Uterus (tissue), 2 donors: ENCODE data around the gene AOAH.

Experiments used
- POLR2A ChIP-seq, 2 donors: fragments of 450-650 bp; IDR thresholded peaks; one replicate each; pipeline ENCODE4 v1.6.1; 2016; ENCODE audit warnings: antibody characterized with exemption in 2 of 2, mild to moderate bottlenecking in 1 of 2, moderate library complexity in 1 of 2
- TF ChIP-seq, protein P1 (sequence below), 4 experiments: fragments of 200-600 bp in 2 of 4; fragments of 450-650 bp in 2 of 4; sonication (generic) in 2 of 4; IDR thresholded peaks; one replicate each; pipeline ENCODE4 v1.5.1; 2016 to 2019; ENCODE audit warnings: antibody characterized with exemption in 4 of 4, mild to moderate bottlenecking in 2 of 4, moderate library complexity in 1 of 4

DNA sequence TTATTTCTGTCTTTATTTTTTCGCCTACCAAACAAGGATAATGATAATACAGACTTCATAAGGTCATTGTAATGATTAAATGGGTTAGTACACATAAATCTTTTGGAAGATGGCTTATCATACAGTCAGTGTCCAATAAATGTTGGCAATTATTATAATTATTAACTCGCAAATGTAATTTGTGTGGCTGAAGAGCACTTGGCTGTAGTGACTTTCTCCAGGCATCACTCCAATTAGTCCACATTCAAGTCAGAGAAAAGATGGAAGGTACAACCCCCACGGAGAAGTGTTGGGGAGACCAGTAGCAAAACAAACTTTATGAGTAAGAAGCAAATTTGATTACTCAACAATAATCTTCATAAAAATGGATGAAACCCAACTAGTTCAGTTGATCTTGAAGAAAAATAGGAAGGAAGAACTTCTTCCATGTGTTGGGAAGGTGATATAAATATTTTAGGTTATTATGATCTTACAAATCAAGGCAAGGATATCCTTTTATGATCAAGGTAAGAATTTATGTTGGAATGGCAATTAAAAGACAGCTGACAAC, 5.1 kb downstream of the AOAH start:
- no peak for TF ChIP-seq POLR2A (IDR thresholded peaks at IDR 0.05)
- TF ChIP-seq, protein P1, sequence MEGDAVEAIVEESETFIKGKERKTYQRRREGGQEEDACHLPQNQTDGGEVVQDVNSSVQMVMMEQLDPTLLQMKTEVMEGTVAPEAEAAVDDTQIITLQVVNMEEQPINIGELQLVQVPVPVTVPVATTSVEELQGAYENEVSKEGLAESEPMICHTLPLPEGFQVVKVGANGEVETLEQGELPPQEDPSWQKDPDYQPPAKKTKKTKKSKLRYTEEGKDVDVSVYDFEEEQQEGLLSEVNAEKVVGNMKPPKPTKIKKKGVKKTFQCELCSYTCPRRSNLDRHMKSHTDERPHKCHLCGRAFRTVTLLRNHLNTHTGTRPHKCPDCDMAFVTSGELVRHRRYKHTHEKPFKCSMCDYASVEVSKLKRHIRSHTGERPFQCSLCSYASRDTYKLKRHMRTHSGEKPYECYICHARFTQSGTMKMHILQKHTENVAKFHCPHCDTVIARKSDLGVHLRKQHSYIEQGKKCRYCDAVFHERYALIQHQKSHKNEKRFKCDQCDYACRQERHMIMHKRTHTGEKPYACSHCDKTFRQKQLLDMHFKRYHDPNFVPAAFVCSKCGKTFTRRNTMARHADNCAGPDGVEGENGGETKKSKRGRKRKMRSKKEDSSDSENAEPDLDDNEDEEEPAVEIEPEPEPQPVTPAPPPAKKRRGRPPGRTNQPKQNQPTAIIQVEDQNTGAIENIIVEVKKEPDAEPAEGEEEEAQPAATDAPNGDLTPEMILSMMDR (IDR thresholded peaks at IDR 0.05): no peak
